Measurements from ENCODE around the gene NR2C2.

Gene NR2C2

GRCh38 chr3:15043408-15044171, 96.2 kb downstream of the NR2C2 start:
- H3K4me3 ChIP-seq (ENCODE audit: low read depth, low read length), result no peak overlapping the region
- TF ChIP-seq CTCF (IDR thresholded peaks at IDR 0.05; ENCODE audit: low read depth, low read length), result no peak

- no peak overlapping the region for H3K4me3 ChIP-seq (ENCODE audit: low read depth, low read length)
- no peak for TF ChIP-seq CTCF (IDR thresholded peaks at IDR 0.05; ENCODE audit: low read depth, low read length)
Observed at GRCh38 chr3:15044326-15044725, 96.9 kb downstream of the NR2C2 start.

- no peak for TF ChIP-seq CTCF (IDR thresholded peaks at IDR 0.05; ENCODE audit: low read depth, low read length)
- H3K4me3 ChIP-seq (ENCODE audit: low read depth, low read length), result no peak overlapping the region
Observed at GRCh38 chr3:15045667-15046066, 98.3 kb downstream of the NR2C2 start.

- TF ChIP-seq CTCF (IDR thresholded peaks at IDR 0.05; ENCODE audit: low read depth, low read length), result no peak
- H3K4me3 ChIP-seq (ENCODE audit: low read depth, low read length), result no peak overlapping the region
Observed at GRCh38 chr3:15049584-15049983, 102.2 kb downstream of the NR2C2 start.

GRCh38 chr3:15050405-15051092, 103.2 kb downstream of the NR2C2 start:
- TF ChIP-seq CTCF (IDR thresholded peaks at IDR 0.05; ENCODE audit: low read depth, low read length), result no peak
- H3K4me3 ChIP-seq (ENCODE audit: low read depth, low read length), result no peak overlapping the region

GRCh38 chr3:15051531-15051930, 104.1 kb downstream of the NR2C2 start:
- H3K4me3 ChIP-seq (ENCODE audit: low read depth, low read length), result no peak overlapping the region
- TF ChIP-seq CTCF (IDR thresholded peaks at IDR 0.05; ENCODE audit: low read depth, low read length), result peak; percentile 60

All from WI38 (cell line).